Psoas muscle (tissue), 8 donors: ENCODE results near the gene TBC1D14. TPM values are rescaled to one million over a fixed set of nuclear protein-coding genes. Genes with fewer than 3 reads are reported as not detected.

Experiments
- ATAC-seq, 4 donors: fragments of 200-7000 bp; cut with Tn5 transposase; one replicate each; pipeline ENCODE4 v1.9.1; 2020; ENCODE audit warnings: moderate library complexity in 3 of 4, mild to moderate bottlenecking in 2 of 4
- DNase-seq, 2 donors: peaks; one replicate each; pipeline ENCODE4 v3.0.0-alpha.2; 2020
- H3K27ac ChIP-seq: fragments of 200-600 bp; one replicate; pipeline ENCODE4 v1.8.0; 2022
- H3K27me3 ChIP-seq, 3 donors: fragments of 200-600 bp in 1 of 3; one replicate each; pipeline versions ENCODE4 v1.6.1 to v1.8.0; 2013 to 2022; ENCODE audit warnings: low read length in 2 of 3, mild to moderate bottlenecking in 2 of 3, moderate library complexity in 1 of 3; ENCODE audit not compliant: insufficient read depth in 3 of 3
- H3K36me3 ChIP-seq, 2 donors: fragments of 200-600 bp in 1 of 2; one replicate each; pipeline versions ENCODE4 v1.6.1 to v1.8.0; 2013 to 2022; ENCODE audit warnings: low read depth in 1 of 2, mild to moderate bottlenecking in 1 of 2, moderate library complexity in 1 of 2; ENCODE audit not compliant: insufficient read depth in 1 of 2
- H3K4me1 ChIP-seq: fragments of 200-600 bp; one replicate; pipeline ENCODE4 v1.8.0; 2022
- H3K4me3 ChIP-seq: fragments of 200-600 bp; one replicate; pipeline ENCODE4 v1.8.0; 2022; ENCODE audit warnings: mild to moderate bottlenecking
- H3K9me3 ChIP-seq: fragments of 200-600 bp; one replicate; pipeline ENCODE4 v1.8.0; 2022
- WGBS, 3 donors: extraction: QIAGEN DNeasy Blood & Tissue Kit; methylation state at CpG; one replicate each; pipeline versions ENCODE4 v1.1.6 to v1.1.7; 2013; 5-methylcytosine and 5-hydroxymethylcytosine counted together
- intact Hi-C, 2 donors: fragments of 100-400 bp; cut with DNase I; formaldehyde crosslinking; loops; one replicate each; pipeline versions ENCODE4 v1.11.0 to v1.14.2; 2022
- polyA plus RNA-seq, 3 donors: library from polyadenylated mRNA; stranded (reverse); fragments of 200-250 nt; gene quantifications; one replicate each; pipeline ENCODE4 v1.2.3, GENCODE V29; 2013
- total RNA-seq, 4 donors: library from RNA; stranded (reverse); fragmentation: NEBNext Ultra II Directional in 2 of 4; extraction: Animal tissue kit (Norgen Biotek cat#: 25700) in 2 of 4; gene quantifications; one replicate each; pipeline versions ENCODE4 v1.2.1 to v1.2.4, GENCODE V29; 2021 to 2023
- TF ChIP-seq, protein P1 (sequence below): fragments of 200-600 bp; IDR thresholded peaks from one replicate; pipeline ENCODE4 v1.8.0; 2022; ENCODE audit warnings: antibody characterized with exemption
- donor health status: healthy with polysubstance abuse.
- donor health status: DM: no; HTN: no; CAD: no; lungs with moderate emphysema.
- donor health status: Bipolar disorder and iron deficiency.
- donor health status: healthy.
- donor health status: DM: yes; HTN: yes; CAD: no.
- donor health status: DM: no; HTN: no; CAD: no.
- donor health status: DM: no; HTN: no; CAD: no.
- donor health status: DM: yes; HTN: yes; CAD: no.

TBC1D14 gene
- total and polyA plus RNA-seq, 7 donors, result 14.7 to 45.5 (median 33.1) TPM

DNA sequence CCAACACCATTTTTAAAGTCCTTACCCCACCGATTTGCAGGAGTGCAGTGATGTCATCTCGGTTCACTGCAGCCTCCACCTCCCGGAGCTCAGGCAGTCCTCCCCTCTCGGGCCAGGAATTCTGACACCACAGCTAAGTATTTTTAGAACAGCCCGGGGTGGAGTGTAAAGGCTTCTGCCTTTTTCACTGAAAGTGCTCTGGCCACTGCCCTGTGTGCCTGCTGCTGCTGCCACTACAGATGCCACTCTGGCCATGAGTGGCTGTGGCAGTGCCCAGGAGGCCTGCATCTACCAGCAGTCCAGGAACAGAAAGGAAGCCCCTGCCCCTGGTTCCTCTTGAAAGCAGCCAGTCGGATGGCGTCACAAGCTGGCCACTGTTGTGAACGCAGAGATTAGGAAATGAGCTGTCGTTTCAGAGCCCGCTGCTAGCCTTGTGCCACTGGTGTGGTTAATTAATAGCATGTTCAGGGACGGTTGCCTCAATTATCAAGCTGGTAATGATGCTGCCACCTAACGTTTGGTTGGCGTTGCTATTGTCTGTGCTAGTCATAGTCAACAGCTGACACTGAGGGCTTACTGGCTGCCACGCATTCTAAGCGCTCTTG, 23.6 kb upstream of the TBC1D14 start:
- peak; percentile 72 to 85 for DNase-seq
- H3K9me3 ChIP-seq, result no peaks in the 10 kb centered on the region
- ATAC-seq, result peak; percentile 80 to 89 (median 86)
- TF ChIP-seq, protein P1, sequence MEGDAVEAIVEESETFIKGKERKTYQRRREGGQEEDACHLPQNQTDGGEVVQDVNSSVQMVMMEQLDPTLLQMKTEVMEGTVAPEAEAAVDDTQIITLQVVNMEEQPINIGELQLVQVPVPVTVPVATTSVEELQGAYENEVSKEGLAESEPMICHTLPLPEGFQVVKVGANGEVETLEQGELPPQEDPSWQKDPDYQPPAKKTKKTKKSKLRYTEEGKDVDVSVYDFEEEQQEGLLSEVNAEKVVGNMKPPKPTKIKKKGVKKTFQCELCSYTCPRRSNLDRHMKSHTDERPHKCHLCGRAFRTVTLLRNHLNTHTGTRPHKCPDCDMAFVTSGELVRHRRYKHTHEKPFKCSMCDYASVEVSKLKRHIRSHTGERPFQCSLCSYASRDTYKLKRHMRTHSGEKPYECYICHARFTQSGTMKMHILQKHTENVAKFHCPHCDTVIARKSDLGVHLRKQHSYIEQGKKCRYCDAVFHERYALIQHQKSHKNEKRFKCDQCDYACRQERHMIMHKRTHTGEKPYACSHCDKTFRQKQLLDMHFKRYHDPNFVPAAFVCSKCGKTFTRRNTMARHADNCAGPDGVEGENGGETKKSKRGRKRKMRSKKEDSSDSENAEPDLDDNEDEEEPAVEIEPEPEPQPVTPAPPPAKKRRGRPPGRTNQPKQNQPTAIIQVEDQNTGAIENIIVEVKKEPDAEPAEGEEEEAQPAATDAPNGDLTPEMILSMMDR, result peak; percentile 38
- H3K27me3 ChIP-seq, result no peaks in the 10 kb centered on the region
- intact Hi-C loops, result no loop called here
- WGBS, 3 donors, result 11 to 25% (median 19%) methylated on average over 15 of the region's 15 CpGs
- peak overlapping the region; percentile 5 for H3K4me3 ChIP-seq
- H3K4me1 ChIP-seq, result peaks cover 25% of the 10 kb centered on the region
- peaks cover 11 to 34% of the 10 kb centered on the region in 2 donors for H3K36me3 ChIP-seq
- peak overlapping the region; percentile 91 for H3K27ac ChIP-seq

DNA sequence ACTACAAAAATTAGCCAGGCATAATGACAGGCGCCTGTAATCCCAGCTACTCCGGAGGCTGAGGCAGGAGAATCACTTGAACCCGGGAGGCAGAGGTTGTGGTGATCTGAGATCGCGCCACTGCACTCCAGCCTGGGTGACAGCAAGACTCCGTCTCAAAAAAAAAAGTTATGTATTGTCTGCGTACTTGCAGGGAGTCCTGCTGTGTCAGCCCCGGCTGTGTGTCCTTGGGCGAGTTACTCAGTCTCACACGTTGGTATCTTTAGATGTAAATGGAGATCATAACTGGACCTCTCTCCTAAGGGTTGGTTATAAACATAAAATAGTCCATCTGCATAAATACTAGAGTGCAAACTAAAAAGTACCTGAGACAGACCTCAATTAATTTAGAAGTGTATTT, 22.7 kb upstream of the TBC1D14 start:
- H3K27me3 ChIP-seq, result no peaks in the 10 kb centered on the region
- H3K4me3 ChIP-seq, result no peak overlapping the region
- TF ChIP-seq, protein P1, result no peak
- H3K27ac ChIP-seq, result peak overlapping the region; percentile 91
- DNase-seq (no peak), ATAC-seq (no peak)
- intact Hi-C loops, result no loop called here
- H3K9me3 ChIP-seq, result no peaks in the 10 kb centered on the region
- peaks cover 3 to 26% of the 10 kb centered on the region in 2 donors for H3K36me3 ChIP-seq
- peaks cover 28% of the 10 kb centered on the region for H3K4me1 ChIP-seq
- WGBS, 3 donors, result 66 to 80% (median 70%) methylated on average over 10 of the region's 10 CpGs

DNA sequence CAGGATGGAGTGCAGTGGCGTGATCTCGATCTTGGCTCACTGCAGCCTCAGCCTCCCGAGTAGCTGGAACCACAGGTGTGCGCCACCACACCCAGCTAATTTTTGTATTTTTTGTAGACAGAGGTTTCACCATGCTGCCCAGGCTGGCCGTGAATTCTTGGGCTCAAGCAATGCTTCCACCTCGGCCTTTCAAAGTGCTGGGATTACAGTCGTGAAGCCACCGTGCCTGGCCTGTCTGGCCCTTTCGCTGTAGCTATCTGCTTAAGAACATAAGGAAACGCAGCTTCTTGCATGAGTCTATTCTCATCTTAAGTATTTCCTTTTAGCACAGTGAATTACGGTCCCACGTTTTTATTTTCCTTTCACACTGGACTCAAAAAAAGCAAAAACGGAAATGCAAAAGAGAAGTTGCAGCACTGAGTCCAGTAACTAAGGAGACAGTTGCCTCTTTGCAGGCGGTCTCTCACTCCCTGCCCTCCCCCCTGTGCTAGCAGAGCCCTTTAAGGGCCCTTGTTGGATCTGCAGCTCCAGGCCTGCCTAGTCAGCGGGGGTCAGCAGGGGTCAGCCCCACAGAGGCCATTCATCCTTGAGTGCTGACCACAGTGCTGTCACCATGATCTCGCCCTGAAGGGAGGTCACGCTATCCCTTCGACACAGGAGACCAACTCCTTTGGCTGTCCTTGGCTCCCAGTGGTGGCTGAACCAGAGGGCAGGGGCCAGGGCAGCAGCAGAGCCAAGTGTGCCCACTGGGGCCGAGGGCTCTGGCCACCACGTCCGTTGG, 21.8 kb upstream of the TBC1D14 start:
- Histone ChIP-seq H3K4me1 (peaks cover 36% of the 10 kb centered on the region), H3K27ac (no peak overlapping the region), H3K27me3 (no peaks in the 10 kb centered on the region), H3K4me3 (no peak overlapping the region), H3K36me3 (peaks cover 2 to 17% of the 10 kb centered on the region in 2 donors), H3K9me3 (no peaks in the 10 kb centered on the region)
- peak; percentile 47 to 73 for DNase-seq
- WGBS, 3 donors, result 64 to 70% (median 69%) methylated on average over 21 of the region's 21 CpGs
- intact Hi-C loops, result no loop called here
- TF ChIP-seq, protein P1, result no peak
- ATAC-seq, result no peak

DNA sequence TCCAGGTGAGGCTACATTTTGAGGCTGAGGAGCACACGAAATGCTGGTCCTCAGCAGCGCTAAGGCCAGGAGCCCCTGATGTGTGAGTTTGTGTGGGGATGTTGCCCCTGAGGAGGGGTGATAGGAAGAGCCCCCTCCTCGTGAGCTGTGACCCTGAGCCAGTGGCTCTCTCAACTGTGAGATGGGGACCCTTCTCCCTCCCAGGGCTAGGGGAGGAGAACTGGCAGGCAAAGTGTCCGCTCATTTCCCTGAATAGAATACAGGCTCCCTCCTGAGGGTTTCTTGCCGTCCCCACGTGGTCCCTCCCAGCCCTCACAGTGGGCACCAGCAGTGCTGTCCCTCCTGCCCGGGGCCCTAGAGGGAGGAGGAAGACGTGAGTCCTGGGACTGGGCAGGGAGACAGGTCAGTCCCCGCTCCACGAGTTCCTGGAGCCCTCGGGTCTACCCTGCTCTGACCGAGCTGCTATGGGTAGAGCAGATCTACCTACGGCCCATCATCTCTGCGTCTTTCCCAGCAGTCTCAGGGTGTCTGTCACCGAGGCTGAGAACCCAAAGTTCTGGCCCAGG, 21.0 kb upstream of the TBC1D14 start:
- WGBS, 3 donors, result 70 to 82% (median 73%) methylated on average over 15 of the region's 15 CpGs
- intact Hi-C loops, result no loop called here
- TF ChIP-seq, protein P1, result no peak
- H3K4me3 ChIP-seq, result no peak overlapping the region
- DNase-seq (no peak), ATAC-seq (no peak)
- no peaks in the 10 kb centered on the region for H3K27me3 ChIP-seq
- H3K27ac ChIP-seq, result no peak overlapping the region
- H3K9me3 ChIP-seq, result no peaks in the 10 kb centered on the region
- peaks cover 43% of the 10 kb centered on the region for H3K4me1 ChIP-seq
- H3K36me3 ChIP-seq, result peaks cover 0 to 9% of the 10 kb centered on the region in 2 donors
